SK-N-MC (cell line): Measurements from ENCODE around the gene FAM237B.

ENCODE experiments used
- EZH2 ChIP-seq: fragments of 200-600 bp; sonication (generic); IDR thresholded peaks from one replicate; pipeline ENCODE4 v1.6.1; 2017; ENCODE audit warnings: antibody characterized with exemption
- FOXP2 ChIP-seq: optimal IDR thresholded peaks from 2 replicates; pipeline ENCODE3; 2011; ENCODE audit warnings: mild to moderate bottlenecking, moderate library complexity; ENCODE audit not compliant: insufficient read depth; ENCODE audit errors: extremely low read length, control extremely low read depth
- POLR2AphosphoS5 ChIP-seq: IDR thresholded peaks from 2 replicates; pipeline ENCODE4 v1.6.1; 2012; ENCODE audit warnings: mild to moderate bottlenecking, low read depth, low read length, borderline replicate concordance

GRCh38 chr7:90326500-90326899 is 5.4 kb upstream of the FAM237B start:
- no peak for TF ChIP-seq POLR2AphosphoS5
- TF ChIP-seq EZH2 = no peak
- no peak for TF ChIP-seq FOXP2
